Measurements from ENCODE around the gene IFT27.

IFT27 gene

GRCh38 chr22:36796552-36797175, 20.7 kb upstream of the IFT27 start:
- DNase-seq = no peak

DNA sequence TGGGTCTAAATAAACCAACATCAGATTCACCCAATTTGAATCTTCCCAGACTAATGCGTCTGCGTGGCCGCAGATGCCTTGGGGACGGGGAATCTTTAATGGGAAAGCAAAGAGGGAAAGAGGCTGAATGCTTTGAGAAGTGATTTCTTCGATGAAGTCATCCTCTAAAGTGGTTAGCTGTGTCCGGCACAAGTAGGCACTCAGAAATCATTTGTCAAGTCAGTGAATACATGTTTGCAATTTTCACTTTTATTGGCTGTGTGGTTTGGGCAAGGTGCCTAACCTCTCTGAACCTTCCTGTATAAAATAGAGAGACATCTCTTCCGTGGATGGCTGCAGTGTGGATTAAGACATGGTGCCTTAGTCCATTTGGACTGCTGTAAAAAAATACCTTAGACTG, 19.7 kb upstream of the IFT27 start:
- DNase-seq = no peak

GRCh38 chr22:36790648-36791047, 14.7 kb upstream of the IFT27 start:
- peak; percentile 28 for DNase-seq

DNA sequence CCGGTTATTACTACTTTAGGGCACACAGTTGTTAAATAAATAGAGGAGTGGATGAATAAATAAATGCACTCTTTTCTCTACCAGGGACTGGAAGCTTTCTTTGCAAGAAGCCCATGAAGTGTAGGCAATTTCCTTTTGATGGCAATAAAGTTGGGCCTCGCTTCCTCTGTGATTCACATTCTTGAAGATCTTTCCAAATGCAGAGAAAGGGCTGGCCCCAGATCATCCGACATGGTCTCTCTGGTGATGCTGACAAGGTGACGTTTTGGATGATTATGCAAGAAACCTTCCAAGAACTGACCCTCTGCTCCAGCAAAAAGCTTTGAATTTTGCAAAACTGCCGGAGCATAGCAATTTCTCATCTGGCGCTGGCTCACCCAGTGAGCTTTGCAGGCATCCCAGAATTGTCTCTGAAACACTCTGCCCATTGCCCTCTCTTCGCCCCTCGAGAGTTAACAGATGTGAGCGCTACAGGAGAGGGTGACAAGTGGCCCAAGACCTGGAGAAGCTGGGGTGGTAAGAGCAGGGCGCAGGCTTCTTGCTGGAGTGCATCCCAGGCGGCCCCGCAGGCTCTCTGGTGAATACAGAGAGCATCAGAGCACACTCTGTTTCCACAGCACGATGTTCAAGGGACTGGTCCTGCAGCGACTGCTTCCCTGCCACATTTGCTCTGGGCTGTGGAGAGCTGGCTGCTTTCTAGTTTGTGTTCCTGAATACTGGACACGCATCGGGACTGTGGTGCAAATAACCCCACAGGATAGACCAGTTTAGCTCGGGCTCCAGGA, 11.5 kb upstream of the IFT27 start:
- no peak for DNase-seq

DNA sequence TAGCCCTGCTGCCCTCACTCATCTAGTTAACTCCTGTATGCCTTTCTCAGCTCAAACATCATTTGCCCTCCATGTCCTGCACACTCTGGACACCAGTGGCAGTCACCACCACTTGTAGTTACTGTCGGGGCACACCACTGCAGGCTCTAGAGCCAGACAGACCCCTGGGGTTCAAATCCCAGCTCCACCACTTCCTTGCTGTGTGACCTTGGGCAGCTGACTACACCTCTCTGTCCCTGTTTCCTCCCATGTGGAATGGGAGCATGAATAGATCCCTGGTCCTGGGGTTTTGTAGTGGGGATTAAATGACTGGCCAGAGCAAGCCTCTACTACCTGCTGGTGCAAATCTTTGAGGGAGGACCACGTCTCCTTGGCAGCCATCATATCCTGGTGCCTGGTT, 7.8 kb upstream of the IFT27 start:
- DNase-seq = no peak

DNA sequence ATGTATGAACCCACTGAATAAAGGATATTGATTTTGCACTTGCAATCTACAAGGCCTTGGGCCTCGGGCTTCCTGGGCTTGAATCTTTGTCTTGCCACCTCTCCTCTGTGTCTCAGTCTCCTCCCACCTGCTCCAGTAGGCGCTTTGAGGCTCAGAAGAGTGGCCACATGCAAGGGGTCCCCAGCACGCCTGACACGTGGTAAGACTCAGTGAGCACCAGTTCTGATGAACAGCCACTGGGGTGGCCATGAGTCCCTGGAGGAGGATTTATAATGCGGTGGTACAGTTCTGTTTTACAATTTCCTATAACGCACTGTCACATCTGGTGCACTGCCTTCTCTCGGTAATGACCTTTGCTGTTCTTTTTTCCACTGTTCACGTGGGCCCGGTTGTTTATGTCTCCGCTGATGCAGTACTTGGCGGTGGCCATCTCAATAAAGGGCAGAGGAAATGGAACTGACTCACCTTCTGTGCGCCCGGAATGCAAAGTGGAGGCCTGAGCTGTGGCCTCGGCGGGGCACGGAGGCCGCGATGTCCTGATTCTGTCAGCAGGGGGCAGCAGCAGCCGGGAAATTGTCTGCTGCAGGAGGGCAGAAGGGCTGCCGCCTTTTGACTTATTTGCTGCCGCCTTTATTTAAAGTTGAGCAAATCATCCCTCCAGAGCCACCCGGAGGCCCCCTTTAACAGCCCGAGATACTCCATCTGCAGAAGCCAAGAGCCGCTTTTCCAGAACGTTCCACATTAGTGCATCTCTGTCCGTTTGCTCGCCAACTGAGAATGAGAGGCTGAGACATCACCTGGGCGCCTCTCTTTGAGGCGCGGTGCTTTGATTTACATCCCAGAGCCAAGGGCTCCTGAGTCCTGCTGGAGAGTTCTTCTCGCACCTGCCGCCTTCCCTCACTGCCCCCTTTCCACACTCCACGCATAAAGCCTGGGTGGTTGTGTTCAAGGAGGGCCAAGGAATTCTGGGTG, 6.0 kb upstream of the IFT27 start:
- peak; percentile 27 for DNase-seq

- no peak for DNase-seq
Observed at GRCh38 chr22:36778020-36778419, 2.1 kb upstream of the IFT27 start.

GRCh38 chr22:36776722-36777121, 803 bp upstream of the IFT27 start:
- no peak for DNase-seq

DNA sequence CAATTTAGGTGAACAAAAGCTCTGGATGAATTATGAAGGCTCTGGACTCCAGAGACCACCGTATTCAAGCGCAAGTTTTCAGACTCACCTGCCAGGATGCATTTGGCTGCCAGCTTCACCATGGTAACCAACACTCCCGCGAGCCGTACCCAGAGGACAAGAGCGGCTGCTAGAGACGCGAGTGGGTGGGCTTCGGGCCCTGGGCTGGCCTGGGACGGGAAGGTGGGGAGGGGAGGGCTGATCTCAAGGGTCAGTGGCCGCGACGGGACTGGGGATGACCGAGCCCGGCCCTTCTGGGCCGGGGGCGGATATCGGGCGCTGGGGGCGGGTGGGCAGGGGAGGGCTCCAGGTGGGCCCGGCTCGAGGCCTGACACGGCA, 344 bp downstream of the IFT27 start:
- DNase-seq = peak; percentile 3

- DNase-seq = no peak
Observed at GRCh38 chr22:36773935-36774334, 2.0 kb downstream of the IFT27 start.

DNA sequence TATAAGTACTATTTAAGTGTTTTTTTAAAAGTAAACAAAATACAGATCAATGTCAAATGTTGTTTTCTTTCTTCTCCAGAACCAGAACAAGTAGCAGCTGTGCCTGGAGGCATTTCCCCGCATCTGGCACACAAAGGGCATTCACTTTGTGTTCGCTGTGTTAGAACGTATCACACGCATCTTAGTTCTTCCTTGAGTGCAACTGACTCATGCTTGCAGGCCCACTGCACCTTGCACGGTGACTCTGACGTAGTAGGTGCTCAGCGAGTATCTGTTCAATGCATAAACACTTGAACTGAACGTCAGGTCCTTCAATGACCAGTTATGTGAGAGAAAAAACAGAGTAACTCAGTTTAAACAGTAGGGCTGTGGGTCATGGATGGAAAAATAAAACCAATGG, 3.5 kb downstream of the IFT27 start:
- DNase-seq = no peak

GRCh38 chr22:36771356-36772063, 4.4 kb downstream of the IFT27 start:
- no peak for DNase-seq

DNA sequence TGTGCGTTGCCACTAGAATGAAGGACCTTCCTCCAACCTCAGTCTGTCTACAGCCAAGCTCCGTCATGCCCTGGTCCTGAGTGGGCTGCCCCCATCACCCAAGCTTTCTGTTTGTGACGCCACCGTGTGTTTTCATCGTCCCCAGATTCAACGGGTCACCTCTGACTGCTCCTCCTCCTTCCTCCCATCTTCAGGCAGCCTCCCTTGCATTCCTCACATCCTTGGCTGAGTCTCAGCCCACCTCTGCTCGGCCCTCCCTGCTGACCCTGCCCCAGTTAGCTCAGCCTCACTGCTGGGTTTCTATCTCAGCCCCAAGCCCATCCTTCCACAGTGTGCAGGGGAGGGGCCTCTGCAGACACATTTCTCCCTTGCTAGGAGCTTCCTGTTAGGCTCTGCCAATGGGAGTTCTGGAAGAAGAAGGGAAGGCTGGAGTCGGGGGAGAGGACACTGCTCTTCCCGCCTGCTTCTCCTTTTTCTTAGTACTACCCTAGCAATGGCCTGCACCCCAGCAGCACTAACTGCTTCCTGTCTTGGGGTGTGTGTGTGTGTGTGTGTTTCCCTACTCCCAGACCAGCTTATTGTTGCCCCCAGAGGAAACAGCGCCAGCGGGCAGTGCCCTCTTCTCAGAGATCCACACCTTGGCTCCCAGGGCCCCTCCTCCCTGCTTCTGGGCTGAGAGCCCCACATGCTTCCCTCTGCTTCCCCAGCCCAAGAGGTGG, 5.2 kb downstream of the IFT27 start:
- no peak for DNase-seq

DNA sequence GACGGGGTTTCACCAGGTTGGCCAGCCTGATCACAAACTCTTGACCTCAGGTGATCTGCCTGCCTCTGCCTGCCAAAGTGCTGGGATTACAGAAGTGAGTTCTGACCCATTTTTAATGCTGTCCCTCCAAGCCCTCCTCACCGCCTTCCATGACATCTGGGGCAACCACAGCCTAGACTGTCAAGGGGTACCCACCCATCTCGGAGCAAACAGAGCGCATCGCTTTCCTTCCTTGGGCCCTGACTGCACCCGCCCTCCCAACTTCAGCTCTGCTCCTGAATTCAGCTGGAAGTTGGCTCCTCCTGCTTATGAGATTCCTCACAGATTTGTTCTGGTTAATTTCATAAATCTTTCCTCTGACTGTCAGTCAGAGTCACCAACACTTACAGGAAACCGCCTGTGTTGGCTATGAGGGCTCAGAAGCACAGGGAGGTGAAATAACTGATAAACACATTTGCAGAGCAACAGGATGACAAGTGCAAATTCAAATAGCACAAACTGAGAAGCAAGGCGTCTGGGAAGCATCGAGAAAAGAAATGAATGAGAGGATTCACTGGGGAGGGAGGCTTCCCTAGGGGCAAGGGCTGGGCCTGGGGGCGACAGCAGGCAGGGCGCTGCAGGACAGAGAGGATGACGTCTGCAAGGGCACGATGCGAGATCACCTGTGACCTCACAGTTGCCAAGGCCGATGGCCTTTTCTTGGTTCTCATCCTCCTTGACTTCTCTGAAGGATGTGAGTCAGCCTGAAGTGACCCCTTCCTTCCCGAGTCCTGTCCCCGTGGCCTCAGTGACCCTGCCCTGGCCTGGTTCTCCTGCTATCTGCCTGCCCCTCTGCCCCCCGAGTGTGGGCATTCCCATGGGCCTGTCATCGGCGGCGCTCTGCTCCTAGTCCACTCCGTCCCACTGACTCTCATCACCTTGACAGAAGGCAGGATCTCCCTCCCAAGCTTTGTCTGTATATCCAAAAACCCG, 6.1 kb downstream of the IFT27 start:
- no peak for DNase-seq

- no peak for DNase-seq
Observed at GRCh38 chr22:36768616-36769015, 7.3 kb downstream of the IFT27 start.

GRCh38 chr22:36768141-36768540, 7.8 kb downstream of the IFT27 start:
- no peak for DNase-seq

DNA sequence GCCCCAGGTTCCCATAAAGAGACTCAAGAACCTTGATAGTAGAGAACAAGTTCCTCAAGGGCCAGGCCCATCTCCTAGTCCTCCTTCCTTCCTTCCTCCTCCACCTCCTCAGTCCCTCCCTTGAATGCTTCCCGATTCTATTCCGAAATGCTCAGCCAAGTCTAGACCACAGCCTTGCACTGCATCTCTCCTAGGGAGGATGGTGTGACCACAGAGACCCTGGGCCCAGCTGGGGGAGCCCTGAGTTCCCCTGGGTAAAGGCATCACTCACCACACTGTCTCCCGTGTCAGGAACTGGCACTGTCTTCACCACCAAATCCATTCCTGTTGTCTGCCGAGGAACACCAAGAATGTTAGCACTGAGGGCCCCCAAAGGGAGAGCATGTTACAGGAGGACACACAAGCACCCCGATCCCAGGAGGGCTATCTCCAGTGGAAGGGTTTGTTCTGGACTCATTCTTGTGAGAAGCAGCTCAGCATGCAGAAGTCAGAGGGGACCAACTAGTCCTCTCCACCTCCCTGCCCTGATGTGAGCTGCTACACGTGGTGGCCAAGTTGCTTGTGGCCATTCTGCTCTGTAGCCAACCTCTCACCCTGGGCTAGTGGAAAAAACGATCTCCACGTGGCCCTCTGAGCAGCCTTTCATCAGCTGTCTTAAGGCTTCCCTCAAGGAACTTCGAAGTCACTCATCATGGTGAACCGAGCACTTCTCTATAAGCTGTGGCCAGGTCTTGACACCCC, 8.7 kb downstream of the IFT27 start:
- DNase-seq = no peak

DNA sequence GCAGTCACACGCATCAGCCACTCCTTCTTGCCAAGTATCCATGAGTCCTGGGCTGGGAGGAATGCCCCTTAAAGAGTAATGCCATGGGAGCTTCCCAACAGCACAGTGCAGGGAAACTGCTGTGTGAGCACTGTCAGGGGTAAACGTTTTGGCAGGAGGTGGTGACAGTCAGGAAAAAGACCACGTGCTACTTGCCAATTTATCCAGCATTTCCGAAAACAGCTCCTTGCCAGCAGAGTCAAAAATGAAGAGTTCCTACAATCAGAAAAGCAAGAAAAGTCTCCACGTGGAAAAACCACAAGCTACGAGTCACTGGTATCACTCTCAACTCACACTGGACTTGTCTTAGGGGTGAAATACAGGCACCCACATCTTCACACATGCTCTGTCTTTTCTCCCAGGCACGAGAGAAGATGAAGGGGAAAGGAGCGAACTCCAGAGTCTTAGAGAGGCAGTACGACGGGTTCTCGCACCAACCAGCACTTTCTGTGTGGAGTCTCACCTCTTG, 9.9 kb downstream of the IFT27 start:
- no peak for DNase-seq

- DNase-seq = no peak
Observed at GRCh38 chr22:36765131-36765942, 10.6 kb downstream of the IFT27 start.
